HL-60 (cell line): ENCODE data around the gene SMG1.

ENCODE experiments used
- POLR2AphosphoS5 ChIP-seq: IDR thresholded peaks from 2 replicates; pipeline ENCODE4 v1.6.1; 2012; ENCODE audit warnings: low read depth
- TF ChIP-seq, protein P1 (sequence below): IDR thresholded peaks from one replicate; pipeline ENCODE4 v1.5.1; 2011; ENCODE audit warnings: low read length, control low read depth, inconsistent platforms; ENCODE audit not compliant: insufficient read depth

DNA sequence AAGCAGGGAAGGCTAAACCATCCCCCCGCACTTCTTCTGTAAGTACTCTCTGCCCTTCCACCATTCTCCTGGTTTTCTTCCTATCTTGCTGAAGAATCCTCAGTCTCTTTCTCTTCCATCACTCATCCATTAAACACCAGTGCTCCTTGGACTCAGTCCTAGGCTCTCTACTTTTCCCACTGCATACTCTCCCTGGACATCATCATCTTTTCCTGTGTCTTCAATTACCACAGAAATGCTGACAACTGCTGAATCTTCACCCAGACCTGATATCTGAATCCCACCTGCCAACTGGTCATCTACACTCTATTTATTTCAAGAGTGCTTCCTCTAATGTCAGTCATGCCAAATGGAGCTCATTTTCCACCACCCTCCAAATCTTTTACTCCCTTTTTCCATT lies 71.0 kb downstream of the SMG1 start:
- TF ChIP-seq POLR2AphosphoS5 = no peak
- TF ChIP-seq, protein P1, sequence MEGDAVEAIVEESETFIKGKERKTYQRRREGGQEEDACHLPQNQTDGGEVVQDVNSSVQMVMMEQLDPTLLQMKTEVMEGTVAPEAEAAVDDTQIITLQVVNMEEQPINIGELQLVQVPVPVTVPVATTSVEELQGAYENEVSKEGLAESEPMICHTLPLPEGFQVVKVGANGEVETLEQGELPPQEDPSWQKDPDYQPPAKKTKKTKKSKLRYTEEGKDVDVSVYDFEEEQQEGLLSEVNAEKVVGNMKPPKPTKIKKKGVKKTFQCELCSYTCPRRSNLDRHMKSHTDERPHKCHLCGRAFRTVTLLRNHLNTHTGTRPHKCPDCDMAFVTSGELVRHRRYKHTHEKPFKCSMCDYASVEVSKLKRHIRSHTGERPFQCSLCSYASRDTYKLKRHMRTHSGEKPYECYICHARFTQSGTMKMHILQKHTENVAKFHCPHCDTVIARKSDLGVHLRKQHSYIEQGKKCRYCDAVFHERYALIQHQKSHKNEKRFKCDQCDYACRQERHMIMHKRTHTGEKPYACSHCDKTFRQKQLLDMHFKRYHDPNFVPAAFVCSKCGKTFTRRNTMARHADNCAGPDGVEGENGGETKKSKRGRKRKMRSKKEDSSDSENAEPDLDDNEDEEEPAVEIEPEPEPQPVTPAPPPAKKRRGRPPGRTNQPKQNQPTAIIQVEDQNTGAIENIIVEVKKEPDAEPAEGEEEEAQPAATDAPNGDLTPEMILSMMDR = no peak
